Measurements from ENCODE around the gene DOCK9. TPM values are rescaled to one million over a fixed set of nuclear protein-coding genes. Genes with fewer than 3 reads are reported as not detected.

The DOCK9 gene
- total RNA-seq, 1 experiment from 2014 or later, result 36.6 TPM

DNA sequence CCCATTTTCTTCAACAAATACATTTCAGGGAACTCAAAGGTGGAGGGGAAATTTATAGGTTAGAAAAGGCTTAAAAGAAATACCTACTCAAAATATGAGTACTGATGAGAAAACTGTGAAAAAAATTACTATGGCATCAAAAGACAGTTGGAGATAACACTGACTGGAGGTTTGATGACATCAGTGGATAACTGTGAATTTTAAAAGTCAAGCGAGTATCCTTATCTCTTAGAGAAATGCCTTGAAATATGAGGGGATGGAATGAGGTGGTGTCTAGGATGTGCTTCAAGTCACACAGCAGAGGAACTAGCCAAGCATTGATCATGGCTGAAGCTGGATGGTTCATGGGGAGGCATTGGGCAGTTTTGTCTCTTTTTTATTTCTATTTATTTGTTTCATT, 198.2 kb downstream of the DOCK9 start:
- Mint-ChIP-seq H3K27me3 (ENCODE audit: low read depth) (no peaks in the 10 kb centered on the region), H3K27ac (no peak overlapping the region), H3K36me3 (no peaks in the 10 kb centered on the region), H3K4me1 (peaks cover 12% of the 10 kb centered on the region), H3K9me3 (peaks cover 10% of the 10 kb centered on the region), H3K4me3 (no peak overlapping the region)
- TF ChIP-seq CREB1 (CRISPR knock-in tag; IDR thresholded peaks at IDR 0.05) (no peak), CBFB (CRISPR knock-in tag; IDR thresholded peaks at IDR 0.05; ENCODE audit: low read depth) (no peak), ATF1 (CRISPR knock-in tag; IDR thresholded peaks at IDR 0.05) (no peak), ZNF317 (CRISPR knock-in tag; IDR thresholded peaks at IDR 0.05; ENCODE audit: borderline replicate concordance, low read depth) (no peak), ZNF219 (CRISPR knock-in tag; IDR thresholded peaks at IDR 0.05; ENCODE audit: borderline replicate concordance) (no peak)
- TF ChIP-seq, protein P1, sequence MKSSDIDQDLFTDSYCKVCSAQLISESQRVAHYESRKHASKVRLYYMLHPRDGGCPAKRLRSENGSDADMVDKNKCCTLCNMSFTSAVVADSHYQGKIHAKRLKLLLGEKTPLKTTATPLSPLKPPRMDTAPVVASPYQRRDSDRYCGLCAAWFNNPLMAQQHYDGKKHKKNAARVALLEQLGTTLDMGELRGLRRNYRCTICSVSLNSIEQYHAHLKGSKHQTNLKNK (CRISPR knock-in tag; IDR thresholded peaks at IDR 0.05), result no peak
- TF ChIP-seq, protein P2, sequence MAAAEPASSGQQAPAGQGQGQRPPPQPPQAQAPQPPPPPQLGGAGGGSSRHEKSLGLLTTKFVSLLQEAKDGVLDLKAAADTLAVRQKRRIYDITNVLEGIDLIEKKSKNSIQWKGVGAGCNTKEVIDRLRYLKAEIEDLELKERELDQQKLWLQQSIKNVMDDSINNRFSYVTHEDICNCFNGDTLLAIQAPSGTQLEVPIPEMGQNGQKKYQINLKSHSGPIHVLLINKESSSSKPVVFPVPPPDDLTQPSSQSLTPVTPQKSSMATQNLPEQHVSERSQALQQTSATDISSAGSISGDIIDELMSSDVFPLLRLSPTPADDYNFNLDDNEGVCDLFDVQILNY (CRISPR knock-in tag; IDR thresholded peaks at IDR 0.05), result no peak
- TF ChIP-seq, protein P3, sequence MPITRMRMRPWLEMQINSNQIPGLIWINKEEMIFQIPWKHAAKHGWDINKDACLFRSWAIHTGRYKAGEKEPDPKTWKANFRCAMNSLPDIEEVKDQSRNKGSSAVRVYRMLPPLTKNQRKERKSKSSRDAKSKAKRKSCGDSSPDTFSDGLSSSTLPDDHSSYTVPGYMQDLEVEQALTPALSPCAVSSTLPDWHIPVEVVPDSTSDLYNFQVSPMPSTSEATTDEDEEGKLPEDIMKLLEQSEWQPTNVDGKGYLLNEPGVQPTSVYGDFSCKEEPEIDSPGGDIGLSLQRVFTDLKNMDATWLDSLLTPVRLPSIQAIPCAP (CRISPR knock-in tag; IDR thresholded peaks at IDR 0.05), result no peak
- POLR2A ChIA-PET, result no interaction called here
- no peak for DNase-seq (ENCODE audit: low spot score)
- CTCF ChIA-PET, result no interaction called here
- no peak for ATAC-seq

DNA sequence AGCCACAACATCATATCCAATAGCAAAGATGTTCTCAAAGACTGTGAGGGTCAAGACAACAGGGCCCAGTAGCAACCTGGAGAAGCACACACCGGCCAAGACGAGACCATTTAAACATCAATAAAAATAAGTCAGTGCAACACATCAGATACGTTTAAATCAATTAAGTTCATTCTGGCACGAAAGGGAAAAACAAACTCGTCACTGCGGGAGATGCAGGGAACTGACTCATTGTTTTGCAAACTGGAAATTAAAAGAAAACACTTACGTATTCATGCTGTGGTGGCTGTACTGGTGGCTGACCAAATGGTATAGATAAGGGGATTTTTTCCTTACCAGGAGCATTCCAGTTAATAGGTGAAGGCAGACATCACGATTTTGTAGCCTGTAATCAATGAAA, 199.1 kb downstream of the DOCK9 start:
- no peak overlapping the region for H3K27ac Mint-ChIP-seq
- no peak for TF ChIP-seq ZNF219 (CRISPR knock-in tag; IDR thresholded peaks at IDR 0.05; ENCODE audit: borderline replicate concordance)
- no peak for TF ChIP-seq NFATC4 (CRISPR knock-in tag; IDR thresholded peaks at IDR 0.05)
- no peak for TF ChIP-seq NFE2L1 (CRISPR knock-in tag; IDR thresholded peaks at IDR 0.05)
- TF ChIP-seq CDX4 (CRISPR knock-in tag; IDR thresholded peaks at IDR 0.05; ENCODE audit: borderline replicate concordance), result no peak
- H3K27me3 Mint-ChIP-seq (ENCODE audit: low read depth), result no peaks in the 10 kb centered on the region
- H3K9me3 Mint-ChIP-seq, result peaks cover 10% of the 10 kb centered on the region
- ChIA-PET CTCF (no interaction called here), POLR2A (no interaction called here)
- ATAC-seq, result no peak
- H3K4me1 Mint-ChIP-seq, result peaks cover 12% of the 10 kb centered on the region
- H3K36me3 Mint-ChIP-seq, result no peaks in the 10 kb centered on the region
- H3K4me3 Mint-ChIP-seq, result no peak overlapping the region
- no peak for DNase-seq (ENCODE audit: low spot score)

GRCh38 chr13:98776644-98777043, 201.2 kb downstream of the DOCK9 start:
- DNase-seq (ENCODE audit: low spot score), result no peak
- H3K27me3 Mint-ChIP-seq (ENCODE audit: low read depth), result no peaks in the 10 kb centered on the region

GRCh38 chr13:98775844-98776598, 201.8 kb downstream of the DOCK9 start:
- POLR2A ChIA-PET, result no interaction called here
- DNase-seq (ENCODE audit: low spot score), result no peak
- ATAC-seq, result no peak
- TF ChIP-seq, protein P4, sequence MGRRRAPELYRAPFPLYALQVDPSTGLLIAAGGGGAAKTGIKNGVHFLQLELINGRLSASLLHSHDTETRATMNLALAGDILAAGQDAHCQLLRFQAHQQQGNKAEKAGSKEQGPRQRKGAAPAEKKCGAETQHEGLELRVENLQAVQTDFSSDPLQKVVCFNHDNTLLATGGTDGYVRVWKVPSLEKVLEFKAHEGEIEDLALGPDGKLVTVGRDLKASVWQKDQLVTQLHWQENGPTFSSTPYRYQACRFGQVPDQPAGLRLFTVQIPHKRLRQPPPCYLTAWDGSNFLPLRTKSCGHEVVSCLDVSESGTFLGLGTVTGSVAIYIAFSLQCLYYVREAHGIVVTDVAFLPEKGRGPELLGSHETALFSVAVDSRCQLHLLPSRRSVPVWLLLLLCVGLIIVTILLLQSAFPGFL (CRISPR knock-in tag; IDR thresholded peaks at IDR 0.05; ENCODE audit: borderline replicate concordance), result no peak
- TF ChIP-seq SOX15 (CRISPR knock-in tag; IDR thresholded peaks at IDR 0.05), result no peak
- TF ChIP-seq, protein P5, sequence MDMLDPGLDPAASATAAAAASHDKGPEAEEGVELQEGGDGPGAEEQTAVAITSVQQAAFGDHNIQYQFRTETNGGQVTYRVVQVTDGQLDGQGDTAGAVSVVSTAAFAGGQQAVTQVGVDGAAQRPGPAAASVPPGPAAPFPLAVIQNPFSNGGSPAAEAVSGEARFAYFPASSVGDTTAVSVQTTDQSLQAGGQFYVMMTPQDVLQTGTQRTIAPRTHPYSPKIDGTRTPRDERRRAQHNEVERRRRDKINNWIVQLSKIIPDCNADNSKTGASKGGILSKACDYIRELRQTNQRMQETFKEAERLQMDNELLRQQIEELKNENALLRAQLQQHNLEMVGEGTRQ (CRISPR knock-in tag; IDR thresholded peaks at IDR 0.05), result no peak
- no peak for TF ChIP-seq GRHL2 (CRISPR knock-in tag; IDR thresholded peaks at IDR 0.05; ENCODE audit: insufficient replicate concordance, severe bottlenecking)
- TF ChIP-seq, protein P6, sequence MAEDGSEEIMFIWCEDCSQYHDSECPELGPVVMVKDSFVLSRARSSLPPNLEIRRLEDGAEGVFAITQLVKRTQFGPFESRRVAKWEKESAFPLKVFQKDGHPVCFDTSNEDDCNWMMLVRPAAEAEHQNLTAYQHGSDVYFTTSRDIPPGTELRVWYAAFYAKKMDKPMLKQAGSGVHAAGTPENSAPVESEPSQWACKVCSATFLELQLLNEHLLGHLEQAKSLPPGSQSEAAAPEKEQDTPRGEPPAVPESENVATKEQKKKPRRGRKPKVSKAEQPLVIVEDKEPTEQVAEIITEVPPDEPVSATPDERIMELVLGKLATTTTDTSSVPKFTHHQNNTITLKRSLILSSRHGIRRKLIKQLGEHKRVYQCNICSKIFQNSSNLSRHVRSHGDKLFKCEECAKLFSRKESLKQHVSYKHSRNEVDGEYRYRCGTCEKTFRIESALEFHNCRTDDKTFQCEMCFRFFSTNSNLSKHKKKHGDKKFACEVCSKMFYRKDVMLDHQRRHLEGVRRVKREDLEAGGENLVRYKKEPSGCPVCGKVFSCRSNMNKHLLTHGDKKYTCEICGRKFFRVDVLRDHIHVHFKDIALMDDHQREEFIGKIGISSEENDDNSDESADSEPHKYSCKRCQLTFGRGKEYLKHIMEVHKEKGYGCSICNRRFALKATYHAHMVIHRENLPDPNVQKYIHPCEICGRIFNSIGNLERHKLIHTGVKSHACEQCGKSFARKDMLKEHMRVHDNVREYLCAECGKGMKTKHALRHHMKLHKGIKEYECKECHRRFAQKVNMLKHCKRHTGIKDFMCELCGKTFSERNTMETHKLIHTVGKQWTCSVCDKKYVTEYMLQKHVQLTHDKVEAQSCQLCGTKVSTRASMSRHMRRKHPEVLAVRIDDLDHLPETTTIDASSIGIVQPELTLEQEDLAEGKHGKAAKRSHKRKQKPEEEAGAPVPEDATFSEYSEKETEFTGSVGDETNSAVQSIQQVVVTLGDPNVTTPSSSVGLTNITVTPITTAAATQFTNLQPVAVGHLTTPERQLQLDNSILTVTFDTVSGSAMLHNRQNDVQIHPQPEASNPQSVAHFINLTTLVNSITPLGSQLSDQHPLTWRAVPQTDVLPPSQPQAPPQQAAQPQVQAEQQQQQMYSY (CRISPR knock-in tag; IDR thresholded peaks at IDR 0.05), result no peak
- Mint-ChIP-seq H3K27me3 (ENCODE audit: low read depth) (no peaks in the 10 kb centered on the region), H3K27ac (no peak overlapping the region), H3K9me3 (peaks cover 5% of the 10 kb centered on the region), H3K4me1 (peaks cover 12% of the 10 kb centered on the region), H3K4me3 (no peak overlapping the region), H3K36me3 (no peaks in the 10 kb centered on the region)
- CTCF ChIA-PET, result interaction anchor here (0.8 to 1.4 kb wide), 2 partner anchors 13 to 103 kb away, joined by 3 to 5 read pairs; no protein-coding TSS in a partner anchor

More at GRCh38 chr13:98776644-98777043, 201.2 kb downstream of the DOCK9 start:
- Mint-ChIP-seq H3K36me3 (no peaks in the 10 kb centered on the region), H3K27ac (no peak overlapping the region), H3K4me1 (peaks cover 12% of the 10 kb centered on the region), H3K4me3 (no peak overlapping the region), H3K9me3 (peaks cover 10% of the 10 kb centered on the region)
- POLR2A ChIA-PET, result no interaction called here
- ATAC-seq, result no peak
- no peak for TF ChIP-seq ETV6 (CRISPR knock-in tag; IDR thresholded peaks at IDR 0.05)
- CTCF ChIA-PET, result interaction anchor here (0.8 kb wide), 1 partner anchor 103 kb away, joined by 3 read pairs; no protein-coding TSS in a partner anchor

Data from WTC11 (cell line).